ES-I3 (cell line): ENCODE data around the gene WDFY3.

ENCODE experiments used
- H3K36me3 ChIP-seq: 2 replicates; pipeline ENCODE4 v1.6.1; 2013; ENCODE audit warnings: mild to moderate bottlenecking, low read length, control low read depth, moderate library complexity; ENCODE audit not compliant: insufficient read depth
- H3K4me1 ChIP-seq: 2 replicates; pipeline ENCODE4 v1.6.1; 2013; ENCODE audit warnings: mild to moderate bottlenecking, control low read depth, low read length; ENCODE audit not compliant: insufficient read depth
- H3K9ac ChIP-seq: 2 replicates; pipeline ENCODE4 v1.6.1; 2013; ENCODE audit warnings: low read depth, mild to moderate bottlenecking, low read length, moderate library complexity
- H3K9me3 ChIP-seq: 2 replicates; pipeline ENCODE4 v1.6.1; 2013; ENCODE audit warnings: mild to moderate bottlenecking, low read length, moderate library complexity; ENCODE audit not compliant: control insufficient read depth, insufficient read depth

Gene WDFY3

GRCh38 chr4:84796394-84796793 lies 170.1 kb downstream of the WDFY3 start:
- no peak overlapping the region for H3K9ac ChIP-seq
- peaks cover 6% of the 10 kb centered on the region for H3K36me3 ChIP-seq
- no peaks in the 10 kb centered on the region for H3K9me3 ChIP-seq
- no peaks in the 10 kb centered on the region for H3K4me1 ChIP-seq

- Histone ChIP-seq H3K36me3 (peaks cover 4% of the 10 kb centered on the region), H3K9ac (no peak overlapping the region), H3K4me1 (no peaks in the 10 kb centered on the region), H3K9me3 (no peaks in the 10 kb centered on the region)
Observed at GRCh38 chr4:84792366-84793301, 173.9 kb downstream of the WDFY3 start.

GRCh38 chr4:84790769-84791565 lies 175.5 kb downstream of the WDFY3 start:
- H3K9ac ChIP-seq = no peak overlapping the region
- no peaks in the 10 kb centered on the region for H3K9me3 ChIP-seq
- H3K36me3 ChIP-seq = peaks cover 7% of the 10 kb centered on the region
- no peaks in the 10 kb centered on the region for H3K4me1 ChIP-seq

GRCh38 chr4:84786478-84786877 lies 180.0 kb downstream of the WDFY3 start:
- H3K9ac ChIP-seq = no peak overlapping the region
- no peaks in the 10 kb centered on the region for H3K4me1 ChIP-seq
- peaks cover 21% of the 10 kb centered on the region for H3K36me3 ChIP-seq
- H3K9me3 ChIP-seq = no peaks in the 10 kb centered on the region

- Histone ChIP-seq H3K9ac (no peak overlapping the region), H3K4me1 (no peaks in the 10 kb centered on the region), H3K9me3 (no peaks in the 10 kb centered on the region), H3K36me3 (peaks cover 26% of the 10 kb centered on the region)
Observed at GRCh38 chr4:84782517-84782916, 184.0 kb downstream of the WDFY3 start.

GRCh38 chr4:84780719-84781118 lies 185.8 kb downstream of the WDFY3 start:
- Histone ChIP-seq H3K9me3 (no peaks in the 10 kb centered on the region), H3K4me1 (no peaks in the 10 kb centered on the region), H3K36me3 (peaks cover 24% of the 10 kb centered on the region), H3K9ac (no peak overlapping the region)

GRCh38 chr4:84778041-84778440 lies 188.4 kb downstream of the WDFY3 start:
- H3K9me3 ChIP-seq = no peaks in the 10 kb centered on the region
- H3K9ac ChIP-seq = no peak overlapping the region
- H3K36me3 ChIP-seq = peaks cover 11% of the 10 kb centered on the region
- no peaks in the 10 kb centered on the region for H3K4me1 ChIP-seq

- Histone ChIP-seq H3K36me3 (no peaks in the 10 kb centered on the region), H3K4me1 (no peaks in the 10 kb centered on the region), H3K9ac (no peak overlapping the region), H3K9me3 (no peaks in the 10 kb centered on the region)
Observed at GRCh38 chr4:84767168-84767567, 199.3 kb downstream of the WDFY3 start.

GRCh38 chr4:84753321-84753972 lies 213.0 kb downstream of the WDFY3 start:
- Histone ChIP-seq H3K9ac (no peak overlapping the region), H3K36me3 (peaks cover 12% of the 10 kb centered on the region), H3K4me1 (no peaks in the 10 kb centered on the region), H3K9me3 (no peaks in the 10 kb centered on the region)

GRCh38 chr4:84751707-84752106 lies 214.8 kb downstream of the WDFY3 start:
- no peaks in the 10 kb centered on the region for H3K9me3 ChIP-seq
- no peaks in the 10 kb centered on the region for H3K4me1 ChIP-seq
- H3K9ac ChIP-seq = no peak overlapping the region
- peaks cover 21% of the 10 kb centered on the region for H3K36me3 ChIP-seq

GRCh38 chr4:84750960-84751283 lies 215.6 kb downstream of the WDFY3 start:
- no peaks in the 10 kb centered on the region for H3K4me1 ChIP-seq
- no peaks in the 10 kb centered on the region for H3K9me3 ChIP-seq
- H3K9ac ChIP-seq = no peak overlapping the region
- peaks cover 21% of the 10 kb centered on the region for H3K36me3 ChIP-seq

- peaks cover 21% of the 10 kb centered on the region for H3K36me3 ChIP-seq
- no peaks in the 10 kb centered on the region for H3K4me1 ChIP-seq
- H3K9ac ChIP-seq = no peak overlapping the region
- no peaks in the 10 kb centered on the region for H3K9me3 ChIP-seq
Observed at GRCh38 chr4:84750260-84750959, 216.1 kb downstream of the WDFY3 start.

GRCh38 chr4:84740057-84740456 lies 226.4 kb downstream of the WDFY3 start:
- Histone ChIP-seq H3K36me3 (peaks cover 10% of the 10 kb centered on the region), H3K9ac (no peak overlapping the region), H3K9me3 (no peaks in the 10 kb centered on the region), H3K4me1 (no peaks in the 10 kb centered on the region)

GRCh38 chr4:84738622-84739021 lies 227.9 kb downstream of the WDFY3 start:
- no peaks in the 10 kb centered on the region for H3K9me3 ChIP-seq
- H3K36me3 ChIP-seq = peaks cover 8% of the 10 kb centered on the region; the same call in 1 of the 2 replicates
- H3K4me1 ChIP-seq = no peaks in the 10 kb centered on the region
- no peak overlapping the region for H3K9ac ChIP-seq
